Measurements from ENCODE around the gene ARL3.

GRCh38 chr10:102726274-102726673, 12.1 kb upstream of the ARL3 start:
- no peak for TF ChIP-seq IRF2 (CRISPR knock-in tag; IDR thresholded peaks at IDR 0.05; ENCODE audit: borderline replicate concordance, low read depth)
- TF ChIP-seq IRF1 (CRISPR knock-in tag; IDR thresholded peaks at IDR 0.05): no peak
- TF ChIP-seq, protein P1, sequence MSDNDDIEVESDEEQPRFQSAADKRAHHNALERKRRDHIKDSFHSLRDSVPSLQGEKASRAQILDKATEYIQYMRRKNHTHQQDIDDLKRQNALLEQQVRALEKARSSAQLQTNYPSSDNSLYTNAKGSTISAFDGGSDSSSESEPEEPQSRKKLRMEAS (CRISPR knock-in tag; IDR thresholded peaks at IDR 0.05): no peak
- TF ChIP-seq, protein P2, sequence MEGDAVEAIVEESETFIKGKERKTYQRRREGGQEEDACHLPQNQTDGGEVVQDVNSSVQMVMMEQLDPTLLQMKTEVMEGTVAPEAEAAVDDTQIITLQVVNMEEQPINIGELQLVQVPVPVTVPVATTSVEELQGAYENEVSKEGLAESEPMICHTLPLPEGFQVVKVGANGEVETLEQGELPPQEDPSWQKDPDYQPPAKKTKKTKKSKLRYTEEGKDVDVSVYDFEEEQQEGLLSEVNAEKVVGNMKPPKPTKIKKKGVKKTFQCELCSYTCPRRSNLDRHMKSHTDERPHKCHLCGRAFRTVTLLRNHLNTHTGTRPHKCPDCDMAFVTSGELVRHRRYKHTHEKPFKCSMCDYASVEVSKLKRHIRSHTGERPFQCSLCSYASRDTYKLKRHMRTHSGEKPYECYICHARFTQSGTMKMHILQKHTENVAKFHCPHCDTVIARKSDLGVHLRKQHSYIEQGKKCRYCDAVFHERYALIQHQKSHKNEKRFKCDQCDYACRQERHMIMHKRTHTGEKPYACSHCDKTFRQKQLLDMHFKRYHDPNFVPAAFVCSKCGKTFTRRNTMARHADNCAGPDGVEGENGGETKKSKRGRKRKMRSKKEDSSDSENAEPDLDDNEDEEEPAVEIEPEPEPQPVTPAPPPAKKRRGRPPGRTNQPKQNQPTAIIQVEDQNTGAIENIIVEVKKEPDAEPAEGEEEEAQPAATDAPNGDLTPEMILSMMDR (IDR thresholded peaks at IDR 0.05): no peak
- no peak for TF ChIP-seq CBFB (CRISPR knock-in tag; IDR thresholded peaks at IDR 0.05; ENCODE audit: low read depth)
- TF ChIP-seq ATF1 (CRISPR knock-in tag; IDR thresholded peaks at IDR 0.05): no peak
- no peak for TF ChIP-seq NR3C1 (CRISPR knock-in tag; conservative IDR thresholded peaks at IDR 0.05; ENCODE audit: low read depth)
- no peak for TF ChIP-seq ZNF138 (CRISPR knock-in tag; conservative IDR thresholded peaks at IDR 0.05)

Measured in WTC11 (cell line).